Right lobe of liver (tissue), 4 donors: ENCODE data around the gene ROR2.

Source experiments
- CTCF ChIP-seq, 4 donors: fragments of 200-600 bp in 3 of 4; fragments of 450-650 bp in 1 of 4; IDR thresholded peaks; one replicate each; pipeline versions ENCODE4 v1.5.1 to v1.8.0; 2016 to 2022; ENCODE audit warnings: antibody characterized with exemption in 4 of 4, mild to moderate bottlenecking in 2 of 4
- POLR2A ChIP-seq: fragments of 450-650 bp; IDR thresholded peaks from one replicate; pipeline ENCODE4 v1.6.1; 2017; ENCODE audit warnings: antibody characterized with exemption, mild to moderate bottlenecking
- donor health status: DM: no; HTN: no; CAD: no.
- donor health status: DM: no; HTN: no; CAD: no.
- donor health status: DM: no; HTN: yes; CAD: no.

GRCh38 chr9:91755761-91756509 lies 194.1 kb downstream of the ROR2 start:
- TF ChIP-seq CTCF (IDR thresholded peaks at IDR 0.05) (no peak), POLR2A (no peak)
